ENCODE data around the gene C18orf63.
"Not testable (repeated sequence)": the region's sequence is repeated elsewhere in the genome, so short reads cannot be mapped to it uniquely, and the experiment has no call there.

Gene C18orf63

GRCh38 chr18:74283646-74284045 is 32.0 kb upstream of the C18orf63 start:
- Histone ChIP-seq H3K36me3 (ENCODE audit: insufficient read depth, low read length) (no peaks in the 10 kb centered on the region), H3F3A (ENCODE audit: low read depth) (0 out of 2 replicates have a peak, but pooled peaks cover 4% of the 10 kb centered on the region), H3K4me3 (ENCODE audit: low read length, poor library complexity, severe bottlenecking) (no peak overlapping the region), H3K79me2 (ENCODE audit: insufficient read depth, low read length) (peaks cover 39% of the 10 kb centered on the region; the same call in 1 of the 2 replicates), H4K20me1 (ENCODE audit: insufficient read depth, low read length, poor library complexity, severe bottlenecking) (no peaks in the 10 kb centered on the region), H3K27me3 (ENCODE audit: insufficient read depth, low read length, poor library complexity, severe bottlenecking) (no peaks in the 10 kb centered on the region), H3K9me3 (ENCODE audit: insufficient read depth, low read depth, low read length) (no peaks in the 10 kb centered on the region), H3K9me2 (replicated peaks; ENCODE audit: low read depth, low read length) (no peaks in the 10 kb centered on the region), H2AFZ (ENCODE audit: low read length) (no peak overlapping the region), H3K4me1 (ENCODE audit: insufficient read depth, low read length, poor library complexity, severe bottlenecking) (peaks cover 45% of the 10 kb centered on the region), H3K4me2 (ENCODE audit: low read depth, low read length, poor library complexity, severe bottlenecking) (no peak overlapping the region), H3K9ac (ENCODE audit: low read depth, low read length, poor library complexity, severe bottlenecking) (peak overlapping the region; percentile 33)
- TF ChIP-seq EZH2phosphoT487 (IDR thresholded peaks at IDR 0.05; ENCODE audit: borderline replicate concordance) (no peak), CTCF (conservative IDR thresholded peaks at IDR 0.05; ENCODE audit: low read length) (no peak)

GRCh38 chr18:74284191-74284979 is 31.3 kb upstream of the C18orf63 start:
- no peak overlapping the region for H3K4me2 ChIP-seq (ENCODE audit: low read depth, low read length, poor library complexity, severe bottlenecking)
- H3F3A ChIP-seq (ENCODE audit: low read depth): 0 out of 2 replicates have a peak, but pooled peaks cover 4% of the 10 kb centered on the region
- H3K9me3 ChIP-seq (ENCODE audit: insufficient read depth, low read depth, low read length): no peaks in the 10 kb centered on the region
- H3K36me3 ChIP-seq (ENCODE audit: insufficient read depth, low read length): no peaks in the 10 kb centered on the region
- no peaks in the 10 kb centered on the region for H4K20me1 ChIP-seq (ENCODE audit: insufficient read depth, low read length, poor library complexity, severe bottlenecking)
- H3K79me2 ChIP-seq (ENCODE audit: insufficient read depth, low read length): peaks cover 44% of the 10 kb centered on the region; the same call in 1 of the 2 replicates
- H2AFZ ChIP-seq (ENCODE audit: low read length): no peak overlapping the region
- TF ChIP-seq CTCF (conservative IDR thresholded peaks at IDR 0.05; ENCODE audit: low read length) (no peak), EZH2phosphoT487 (IDR thresholded peaks at IDR 0.05; ENCODE audit: borderline replicate concordance) (no peak)
- H3K27me3 ChIP-seq (ENCODE audit: insufficient read depth, low read length, poor library complexity, severe bottlenecking): no peaks in the 10 kb centered on the region
- H3K9me2 ChIP-seq (replicated peaks; ENCODE audit: low read depth, low read length): no peaks in the 10 kb centered on the region
- H3K4me1 ChIP-seq (ENCODE audit: insufficient read depth, low read length, poor library complexity, severe bottlenecking): peaks cover 51% of the 10 kb centered on the region
- H3K4me3 ChIP-seq (ENCODE audit: low read length, poor library complexity, severe bottlenecking): no peak overlapping the region
- no peak overlapping the region for H3K9ac ChIP-seq (ENCODE audit: low read depth, low read length, poor library complexity, severe bottlenecking)

GRCh38 chr18:74284980-74285355 is 30.7 kb upstream of the C18orf63 start:
- Histone ChIP-seq H2AFZ (ENCODE audit: low read length) (no peak overlapping the region), H3K4me1 (ENCODE audit: insufficient read depth, low read length, poor library complexity, severe bottlenecking) (peaks cover 51% of the 10 kb centered on the region), H3F3A (ENCODE audit: low read depth) (0 out of 2 replicates have a peak, but pooled peaks cover 4% of the 10 kb centered on the region), H3K4me2 (ENCODE audit: low read depth, low read length, poor library complexity, severe bottlenecking) (no peak overlapping the region), H3K4me3 (ENCODE audit: low read length, poor library complexity, severe bottlenecking) (no peak overlapping the region), H4K20me1 (ENCODE audit: insufficient read depth, low read length, poor library complexity, severe bottlenecking) (no peaks in the 10 kb centered on the region), H3K9ac (ENCODE audit: low read depth, low read length, poor library complexity, severe bottlenecking) (no peak overlapping the region), H3K9me2 (replicated peaks; ENCODE audit: low read depth, low read length) (no peaks in the 10 kb centered on the region), H3K36me3 (ENCODE audit: insufficient read depth, low read length) (no peaks in the 10 kb centered on the region), H3K79me2 (ENCODE audit: insufficient read depth, low read length) (peaks cover 44% of the 10 kb centered on the region; the same call in 1 of the 2 replicates), H3K9me3 (ENCODE audit: insufficient read depth, low read depth, low read length) (no peaks in the 10 kb centered on the region), H3K27me3 (ENCODE audit: insufficient read depth, low read length, poor library complexity, severe bottlenecking) (no peaks in the 10 kb centered on the region)
- TF ChIP-seq EZH2phosphoT487 (IDR thresholded peaks at IDR 0.05; ENCODE audit: borderline replicate concordance) (no peak), CTCF (conservative IDR thresholded peaks at IDR 0.05; ENCODE audit: low read length) (no peak)

GRCh38 chr18:74285583-74285982 is 30.1 kb upstream of the C18orf63 start:
- not testable (repeated sequence) for H4K20me1 ChIP-seq (ENCODE audit: insufficient read depth, low read length, poor library complexity, severe bottlenecking); H3K36me3 ChIP-seq (ENCODE audit: insufficient read depth, low read length); H3K4me3 ChIP-seq (ENCODE audit: low read length, poor library complexity, severe bottlenecking); H3K9ac ChIP-seq (ENCODE audit: low read depth, low read length, poor library complexity, severe bottlenecking); H2AFZ ChIP-seq (ENCODE audit: low read length); H3K4me2 ChIP-seq (ENCODE audit: low read depth, low read length, poor library complexity, severe bottlenecking); H3F3A ChIP-seq (ENCODE audit: low read depth); H3K9me3 ChIP-seq (ENCODE audit: insufficient read depth, low read depth, low read length); H3K27me3 ChIP-seq (ENCODE audit: insufficient read depth, low read length, poor library complexity, severe bottlenecking); H3K9me2 ChIP-seq (replicated peaks; ENCODE audit: low read depth, low read length)
- Histone ChIP-seq H3K79me2 (ENCODE audit: insufficient read depth, low read length) (peaks cover 47% of the 10 kb centered on the region; the same call in 1 of the 2 replicates), H3K4me1 (ENCODE audit: insufficient read depth, low read length, poor library complexity, severe bottlenecking) (peaks cover 51% of the 10 kb centered on the region)
